Lower leg skin (tissue), 3 donors: ENCODE results near the gene OPRM1.

Source experiments
- POLR2A ChIP-seq, 2 donors: fragments of 450-650 bp; IDR thresholded peaks; one replicate each; pipeline ENCODE4 v1.6.1; 2016 to 2017; ENCODE audit warnings: antibody characterized with exemption in 2 of 2, mild to moderate bottlenecking in 1 of 2, moderate library complexity in 1 of 2
- TF ChIP-seq, protein P1 (sequence below), 3 donors: fragments of 450-650 bp; IDR thresholded peaks; one replicate each; pipeline ENCODE4 v1.5.1; 2016; ENCODE audit warnings: antibody characterized with exemption in 3 of 3, mild to moderate bottlenecking in 3 of 3, moderate library complexity in 2 of 3

DNA sequence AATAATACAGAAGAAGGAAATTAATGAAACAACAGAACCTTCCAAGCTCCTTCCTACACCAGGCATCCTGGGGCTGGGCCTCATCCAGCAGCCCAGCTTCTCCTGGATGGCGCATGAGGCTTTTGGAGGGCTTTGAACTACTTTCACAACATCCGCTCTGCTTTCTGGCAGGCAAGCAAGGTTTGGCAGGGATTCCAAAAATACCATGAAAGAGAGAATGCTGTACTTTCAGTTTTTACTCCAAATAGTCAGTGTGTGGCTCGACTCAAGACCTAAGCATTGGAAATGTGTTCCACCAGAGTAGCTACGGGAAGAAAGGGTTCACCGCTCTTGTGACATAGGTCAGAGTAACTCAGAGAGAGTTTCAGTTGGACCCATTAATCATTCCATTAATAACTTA lies 125.4 kb downstream of the OPRM1 start:
- TF ChIP-seq POLR2A (IDR thresholded peaks at IDR 0.05) = no peak
- TF ChIP-seq, protein P1, sequence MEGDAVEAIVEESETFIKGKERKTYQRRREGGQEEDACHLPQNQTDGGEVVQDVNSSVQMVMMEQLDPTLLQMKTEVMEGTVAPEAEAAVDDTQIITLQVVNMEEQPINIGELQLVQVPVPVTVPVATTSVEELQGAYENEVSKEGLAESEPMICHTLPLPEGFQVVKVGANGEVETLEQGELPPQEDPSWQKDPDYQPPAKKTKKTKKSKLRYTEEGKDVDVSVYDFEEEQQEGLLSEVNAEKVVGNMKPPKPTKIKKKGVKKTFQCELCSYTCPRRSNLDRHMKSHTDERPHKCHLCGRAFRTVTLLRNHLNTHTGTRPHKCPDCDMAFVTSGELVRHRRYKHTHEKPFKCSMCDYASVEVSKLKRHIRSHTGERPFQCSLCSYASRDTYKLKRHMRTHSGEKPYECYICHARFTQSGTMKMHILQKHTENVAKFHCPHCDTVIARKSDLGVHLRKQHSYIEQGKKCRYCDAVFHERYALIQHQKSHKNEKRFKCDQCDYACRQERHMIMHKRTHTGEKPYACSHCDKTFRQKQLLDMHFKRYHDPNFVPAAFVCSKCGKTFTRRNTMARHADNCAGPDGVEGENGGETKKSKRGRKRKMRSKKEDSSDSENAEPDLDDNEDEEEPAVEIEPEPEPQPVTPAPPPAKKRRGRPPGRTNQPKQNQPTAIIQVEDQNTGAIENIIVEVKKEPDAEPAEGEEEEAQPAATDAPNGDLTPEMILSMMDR (IDR thresholded peaks at IDR 0.05) = no peak
